ENCODE measurements around the gene CFDP1.

DNA sequence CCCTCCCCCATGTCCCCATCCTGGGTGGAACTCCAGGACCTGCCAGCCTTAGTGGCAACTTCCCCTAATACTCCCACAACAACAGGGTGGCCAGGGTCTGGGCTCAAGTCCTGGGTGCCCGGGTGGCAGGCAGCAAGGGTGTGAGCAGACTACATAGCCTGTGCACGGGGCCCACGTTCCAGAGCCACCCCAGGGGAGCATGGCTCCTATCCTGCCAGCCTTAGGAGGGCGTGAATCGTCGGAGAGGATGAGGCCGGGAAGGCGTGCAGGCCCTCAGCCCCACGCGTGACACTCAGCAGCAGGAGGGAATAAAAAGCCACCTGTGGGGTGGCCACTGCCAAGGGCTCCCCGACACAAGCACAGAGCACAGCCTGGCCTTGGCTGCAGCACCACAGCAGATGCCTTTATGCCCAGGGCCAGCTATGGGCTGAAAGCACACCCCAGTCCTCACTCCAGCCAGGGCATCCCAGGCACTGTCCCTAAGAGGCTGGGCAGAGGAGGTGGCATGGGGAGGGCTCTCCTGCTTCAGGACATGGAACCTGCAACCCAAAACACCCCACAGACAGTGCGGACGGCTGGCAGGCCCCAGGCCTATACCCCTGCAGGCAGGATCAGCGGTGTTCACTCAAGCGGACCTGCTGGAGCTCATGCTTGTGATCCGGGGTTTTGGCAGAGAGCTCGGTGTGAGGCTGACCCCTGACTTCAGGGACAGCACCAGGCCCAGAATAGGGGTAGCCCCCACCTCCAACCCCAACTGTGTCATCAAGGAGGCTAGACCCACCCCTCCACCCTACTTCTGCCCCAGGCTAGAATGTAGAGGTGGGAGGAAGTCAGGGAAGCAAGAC is 184.5 kb downstream of the CFDP1 start:
- TF ChIP-seq TAF1 (IDR thresholded peaks at IDR 0.05; ENCODE audit: low read depth) (no peak), RAD21 (IDR thresholded peaks at IDR 0.05; ENCODE audit: low read depth) (no peak), CREB1 (IDR thresholded peaks at IDR 0.05; ENCODE audit: low read depth) (no peak), NFIC (IDR thresholded peaks at IDR 0.05) (no peak)
- TF ChIP-seq, protein P1, sequence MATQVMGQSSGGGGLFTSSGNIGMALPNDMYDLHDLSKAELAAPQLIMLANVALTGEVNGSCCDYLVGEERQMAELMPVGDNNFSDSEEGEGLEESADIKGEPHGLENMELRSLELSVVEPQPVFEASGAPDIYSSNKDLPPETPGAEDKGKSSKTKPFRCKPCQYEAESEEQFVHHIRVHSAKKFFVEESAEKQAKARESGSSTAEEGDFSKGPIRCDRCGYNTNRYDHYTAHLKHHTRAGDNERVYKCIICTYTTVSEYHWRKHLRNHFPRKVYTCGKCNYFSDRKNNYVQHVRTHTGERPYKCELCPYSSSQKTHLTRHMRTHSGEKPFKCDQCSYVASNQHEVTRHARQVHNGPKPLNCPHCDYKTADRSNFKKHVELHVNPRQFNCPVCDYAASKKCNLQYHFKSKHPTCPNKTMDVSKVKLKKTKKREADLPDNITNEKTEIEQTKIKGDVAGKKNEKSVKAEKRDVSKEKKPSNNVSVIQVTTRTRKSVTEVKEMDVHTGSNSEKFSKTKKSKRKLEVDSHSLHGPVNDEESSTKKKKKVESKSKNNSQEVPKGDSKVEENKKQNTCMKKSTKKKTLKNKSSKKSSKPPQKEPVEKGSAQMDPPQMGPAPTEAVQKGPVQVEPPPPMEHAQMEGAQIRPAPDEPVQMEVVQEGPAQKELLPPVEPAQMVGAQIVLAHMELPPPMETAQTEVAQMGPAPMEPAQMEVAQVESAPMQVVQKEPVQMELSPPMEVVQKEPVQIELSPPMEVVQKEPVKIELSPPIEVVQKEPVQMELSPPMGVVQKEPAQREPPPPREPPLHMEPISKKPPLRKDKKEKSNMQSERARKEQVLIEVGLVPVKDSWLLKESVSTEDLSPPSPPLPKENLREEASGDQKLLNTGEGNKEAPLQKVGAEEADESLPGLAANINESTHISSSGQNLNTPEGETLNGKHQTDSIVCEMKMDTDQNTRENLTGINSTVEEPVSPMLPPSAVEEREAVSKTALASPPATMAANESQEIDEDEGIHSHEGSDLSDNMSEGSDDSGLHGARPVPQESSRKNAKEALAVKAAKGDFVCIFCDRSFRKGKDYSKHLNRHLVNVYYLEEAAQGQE (IDR thresholded peaks at IDR 0.05; ENCODE audit: low read depth): no peak
